Measurements from ENCODE around the gene NELL2.

Gene NELL2

GRCh38 chr12:44589697-44590096 is 286.4 kb downstream of the NELL2 start:
- peak; percentile 65 for DNase-seq

GRCh38 chr12:44588651-44589050 is 287.5 kb downstream of the NELL2 start:
- no peak for DNase-seq

- no peak for DNase-seq
These were observed 291.5 kb downstream of the NELL2 start for GRCh38 chr12:44584625-44585024.

GRCh38 chr12:44582521-44582920 is 293.6 kb downstream of the NELL2 start:
- no peak for DNase-seq

GRCh38 chr12:44581642-44582242 is 294.4 kb downstream of the NELL2 start:
- DNase-seq = no peak

GRCh38 chr12:44574586-44574985 is 301.5 kb downstream of the NELL2 start:
- DNase-seq = peak; percentile 41

GRCh38 chr12:44573723-44574122 is 302.4 kb downstream of the NELL2 start:
- DNase-seq = no peak

GRCh38 chr12:44571006-44571550 is 305.0 kb downstream of the NELL2 start:
- peak; percentile 77 for DNase-seq

- DNase-seq = no peak
These were observed 306.0 kb downstream of the NELL2 start for GRCh38 chr12:44570036-44570583.

GRCh38 chr12:44565163-44565562 is 311.0 kb downstream of the NELL2 start:
- no peak for DNase-seq

- no peak for DNase-seq
These were observed 312.6 kb downstream of the NELL2 start for GRCh38 chr12:44563486-44563885.

- no peak for DNase-seq
These were observed 317.6 kb downstream of the NELL2 start for GRCh38 chr12:44558340-44559100.

- DNase-seq = no peak
These were observed 320.7 kb downstream of the NELL2 start for GRCh38 chr12:44555454-44555853.

- DNase-seq = no peak
These were observed 324.5 kb downstream of the NELL2 start for GRCh38 chr12:44551631-44552030.

GRCh38 chr12:44550377-44550776 is 325.7 kb downstream of the NELL2 start:
- no peak for DNase-seq

- DNase-seq = no peak
These were observed 330.1 kb downstream of the NELL2 start for GRCh38 chr12:44546060-44546459.

GRCh38 chr12:44544018-44544417 is 332.1 kb downstream of the NELL2 start:
- DNase-seq = no peak

GRCh38 chr12:44542716-44543115 is 333.4 kb downstream of the NELL2 start:
- no peak for DNase-seq

GRCh38 chr12:44537354-44537753 is 338.8 kb downstream of the NELL2 start:
- no peak for DNase-seq

GRCh38 chr12:44532940-44533339 is 343.2 kb downstream of the NELL2 start:
- peak; percentile 41 for DNase-seq

GRCh38 chr12:44531320-44531971 is 344.7 kb downstream of the NELL2 start:
- DNase-seq = no peak

- no peak for DNase-seq
These were observed 349.4 kb downstream of the NELL2 start for GRCh38 chr12:44526655-44527182.
